Testis (tissue), 2 donors: ENCODE results near the gene PCSK6.

Experiments used
- CTCF ChIP-seq, 3 experiments: fragments of 450-650 bp in 2 of 3; fragments of 200-600 bp in 1 of 3; sonication (generic) in 1 of 3; IDR thresholded peaks; one replicate each; pipeline ENCODE4 v1.5.1; 2016 to 2019; ENCODE audit warnings: antibody characterized with exemption in 3 of 3, mild to moderate bottlenecking in 2 of 3, moderate library complexity in 1 of 3
- POLR2A ChIP-seq: fragments of 450-650 bp; IDR thresholded peaks from one replicate; pipeline ENCODE4 v1.6.1; 2017; ENCODE audit warnings: antibody characterized with exemption, mild to moderate bottlenecking, moderate library complexity

DNA sequence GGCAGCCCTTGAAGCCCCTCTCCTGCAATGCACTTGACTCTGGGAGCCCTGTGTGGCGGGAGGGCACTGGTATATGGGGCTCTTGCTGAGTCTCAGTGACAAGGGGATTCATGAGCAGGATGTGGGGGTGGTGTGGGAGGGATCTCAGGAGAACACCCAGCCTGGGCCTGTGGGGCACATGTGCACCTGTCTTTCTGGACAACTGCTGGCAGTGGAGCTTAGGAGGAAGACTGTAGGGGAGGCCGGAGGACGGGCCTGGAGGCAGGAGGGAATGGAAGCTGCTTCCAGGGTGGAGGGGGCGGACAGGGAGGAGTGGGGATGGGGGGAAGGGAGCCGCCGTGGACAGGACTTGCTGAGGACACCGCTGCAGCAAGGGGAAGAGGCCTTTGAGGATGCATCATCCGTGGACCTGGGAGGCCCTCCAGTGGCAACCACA, 183.7 kb downstream of the PCSK6 start:
- TF ChIP-seq POLR2A (no peak), CTCF (IDR thresholded peaks at IDR 0.05) (no peak)
